HEK293T (cell line): Measurements from ENCODE around the gene SLC38A1.

ENCODE experiments used
- CTBP1 ChIP-seq: fragments of 450-650 bp; IDR thresholded peaks from 2 replicates; pipeline ENCODE4 v1.6.1; 2016; ENCODE audit warnings: borderline replicate concordance
- FOXK2 ChIP-seq: fragments of 450-650 bp; IDR thresholded peaks from 2 replicates; pipeline ENCODE4 v1.6.1; 2016; ENCODE audit warnings: mild to moderate bottlenecking
- FOXM1 ChIP-seq: fragments of 450-650 bp; IDR thresholded peaks from 2 replicates; pipeline ENCODE4 v1.6.1; 2017; ENCODE audit warnings: mild to moderate bottlenecking, borderline replicate concordance

DNA sequence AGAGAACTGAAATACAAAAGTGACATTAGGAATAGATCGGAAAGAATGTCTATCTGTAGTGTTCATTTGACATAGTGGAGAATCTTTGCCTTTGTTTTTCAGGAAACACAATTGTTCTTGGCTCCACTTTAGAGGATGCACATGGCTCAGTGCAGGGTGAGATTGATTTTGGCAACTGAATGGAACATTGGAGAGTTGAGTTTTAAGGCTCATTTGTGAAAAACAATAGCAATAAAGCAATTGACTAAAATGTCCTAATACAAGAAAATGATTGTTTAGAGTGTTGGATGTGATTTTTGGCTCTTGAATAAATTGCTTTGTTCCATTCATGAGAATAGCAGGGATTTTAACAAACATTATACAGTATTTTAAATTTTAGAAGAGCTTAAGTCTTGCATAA lies 116.4 kb downstream of the SLC38A1 start:
- no peak for TF ChIP-seq CTBP1
- TF ChIP-seq FOXM1, result no peak
- TF ChIP-seq FOXK2, result no peak
